ENCODE results near the gene TBC1D16. TPM values are rescaled to one million over a fixed set of nuclear protein-coding genes. Genes with fewer than 3 reads are reported as not detected.

Gene TBC1D16
- total RNA-seq, 1 donor from 2014 or later = 23.7 TPM

DNA sequence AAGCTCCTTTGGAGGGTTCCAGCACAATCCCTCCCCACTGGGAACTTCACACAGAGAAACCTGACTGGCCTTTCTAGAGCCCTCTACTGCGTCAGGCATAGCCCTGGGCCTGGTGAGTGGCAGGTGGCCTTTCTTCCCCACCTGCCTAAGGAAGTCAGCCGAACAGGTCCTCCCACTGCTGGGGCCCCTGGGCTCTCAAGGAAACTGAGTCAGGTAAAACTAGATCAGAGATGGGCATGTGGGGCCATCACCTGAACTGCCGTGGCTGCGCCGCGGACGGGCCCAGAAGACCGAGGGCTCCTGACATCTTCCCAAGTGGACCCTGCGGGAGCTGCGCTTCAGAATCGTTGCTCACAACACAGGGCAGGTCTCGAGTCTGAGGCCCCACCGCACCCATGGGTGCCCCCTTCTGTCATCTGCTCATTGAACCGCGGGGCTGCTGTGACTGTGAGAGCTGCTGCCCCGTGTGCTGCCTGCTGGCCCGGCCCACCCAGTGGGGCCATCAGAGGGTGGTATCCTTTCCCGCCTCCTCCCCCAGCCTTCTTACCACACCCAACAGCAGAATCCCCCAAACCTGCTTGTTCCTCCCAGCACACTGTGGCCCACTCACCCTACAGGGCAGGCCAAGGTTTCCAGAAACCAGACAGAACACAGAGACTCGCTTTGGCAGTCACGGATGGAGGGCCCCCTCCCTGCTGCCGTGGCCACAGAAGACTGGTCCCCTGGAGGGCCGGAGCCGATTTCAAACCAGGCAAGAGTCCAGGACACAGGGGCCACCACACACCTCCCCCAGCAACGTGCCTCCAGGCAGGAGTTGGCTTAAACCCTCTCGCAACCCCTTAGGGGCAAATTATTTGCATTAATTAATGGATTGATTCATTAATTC lies 81.1 kb downstream of the TBC1D16 start:
- Histone ChIP-seq H3K27me3 (ENCODE audit: control insufficient read depth, insufficient read depth, low read length) (no peaks in the 10 kb centered on the region), H3K36me3 (ENCODE audit: control insufficient read depth, insufficient read depth, low read length) (peaks cover 2% of the 10 kb centered on the region), H3K4me3 (ENCODE audit: low read depth, low read length) (no peak overlapping the region)
- TF ChIP-seq, protein P1, sequence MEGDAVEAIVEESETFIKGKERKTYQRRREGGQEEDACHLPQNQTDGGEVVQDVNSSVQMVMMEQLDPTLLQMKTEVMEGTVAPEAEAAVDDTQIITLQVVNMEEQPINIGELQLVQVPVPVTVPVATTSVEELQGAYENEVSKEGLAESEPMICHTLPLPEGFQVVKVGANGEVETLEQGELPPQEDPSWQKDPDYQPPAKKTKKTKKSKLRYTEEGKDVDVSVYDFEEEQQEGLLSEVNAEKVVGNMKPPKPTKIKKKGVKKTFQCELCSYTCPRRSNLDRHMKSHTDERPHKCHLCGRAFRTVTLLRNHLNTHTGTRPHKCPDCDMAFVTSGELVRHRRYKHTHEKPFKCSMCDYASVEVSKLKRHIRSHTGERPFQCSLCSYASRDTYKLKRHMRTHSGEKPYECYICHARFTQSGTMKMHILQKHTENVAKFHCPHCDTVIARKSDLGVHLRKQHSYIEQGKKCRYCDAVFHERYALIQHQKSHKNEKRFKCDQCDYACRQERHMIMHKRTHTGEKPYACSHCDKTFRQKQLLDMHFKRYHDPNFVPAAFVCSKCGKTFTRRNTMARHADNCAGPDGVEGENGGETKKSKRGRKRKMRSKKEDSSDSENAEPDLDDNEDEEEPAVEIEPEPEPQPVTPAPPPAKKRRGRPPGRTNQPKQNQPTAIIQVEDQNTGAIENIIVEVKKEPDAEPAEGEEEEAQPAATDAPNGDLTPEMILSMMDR (IDR thresholded peaks at IDR 0.05; ENCODE audit: insufficient read depth, low read length, severe bottlenecking) = no peak
- DNase-seq (ENCODE audit: low read depth) (no peak), FAIRE-seq (no peak)

DNA sequence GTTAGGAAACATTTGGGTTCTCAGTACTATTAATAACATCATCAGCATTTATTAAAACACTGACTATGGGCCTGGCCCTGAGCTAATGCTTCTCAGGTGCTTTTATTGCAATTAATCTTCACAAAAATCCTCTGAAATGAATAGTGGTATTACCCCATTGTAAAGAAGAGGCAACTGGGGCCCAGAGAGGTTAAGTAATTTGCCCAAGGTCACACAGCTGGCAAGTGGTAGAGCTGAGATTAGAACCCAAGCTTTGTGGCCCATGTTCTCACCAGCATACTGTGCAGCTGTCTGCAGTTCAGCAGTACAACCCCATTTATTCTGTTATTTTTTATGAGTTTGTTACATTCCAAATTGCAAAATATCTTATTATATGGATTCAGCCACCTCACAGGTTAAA lies 82.3 kb downstream of the TBC1D16 start:
- DNase-seq (ENCODE audit: low read depth) (no peak), FAIRE-seq (no peak)
- Histone ChIP-seq H3K4me3 (ENCODE audit: low read depth, low read length) (no peak overlapping the region), H3K36me3 (ENCODE audit: control insufficient read depth, insufficient read depth, low read length) (peaks cover 3% of the 10 kb centered on the region), H3K27me3 (ENCODE audit: control insufficient read depth, insufficient read depth, low read length) (no peaks in the 10 kb centered on the region)
- TF ChIP-seq, protein P1 (IDR thresholded peaks at IDR 0.05; ENCODE audit: insufficient read depth, low read length, severe bottlenecking) = no peak

DNA sequence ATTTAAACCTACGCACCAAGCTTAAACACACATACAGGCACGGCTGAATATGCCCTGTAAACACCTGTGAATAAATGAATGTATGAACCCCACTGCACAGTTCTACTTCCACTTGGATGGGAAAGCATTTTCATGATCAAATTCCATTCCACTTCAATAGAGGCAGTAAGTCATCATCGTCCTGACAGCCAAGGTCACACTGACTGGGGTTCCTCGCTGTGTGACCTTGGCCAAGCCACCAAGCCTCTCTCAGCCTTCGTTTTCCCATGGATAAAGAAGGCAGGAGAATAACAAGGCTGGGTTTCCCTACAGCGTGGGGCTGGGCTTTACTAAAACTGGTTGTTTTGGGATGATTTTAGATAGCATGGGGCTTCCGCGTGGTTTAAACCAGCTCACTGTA lies 82.8 kb downstream of the TBC1D16 start:
- H3K36me3 ChIP-seq (ENCODE audit: control insufficient read depth, insufficient read depth, low read length) = peaks cover 3% of the 10 kb centered on the region
- no peaks in the 10 kb centered on the region for H3K27me3 ChIP-seq (ENCODE audit: control insufficient read depth, insufficient read depth, low read length)
- DNase-seq (ENCODE audit: low read depth) = no peak
- H3K4me3 ChIP-seq (ENCODE audit: low read depth, low read length) = no peak overlapping the region
- FAIRE-seq = no peak
- TF ChIP-seq, protein P1 (IDR thresholded peaks at IDR 0.05; ENCODE audit: insufficient read depth, low read length, severe bottlenecking) = no peak

DNA sequence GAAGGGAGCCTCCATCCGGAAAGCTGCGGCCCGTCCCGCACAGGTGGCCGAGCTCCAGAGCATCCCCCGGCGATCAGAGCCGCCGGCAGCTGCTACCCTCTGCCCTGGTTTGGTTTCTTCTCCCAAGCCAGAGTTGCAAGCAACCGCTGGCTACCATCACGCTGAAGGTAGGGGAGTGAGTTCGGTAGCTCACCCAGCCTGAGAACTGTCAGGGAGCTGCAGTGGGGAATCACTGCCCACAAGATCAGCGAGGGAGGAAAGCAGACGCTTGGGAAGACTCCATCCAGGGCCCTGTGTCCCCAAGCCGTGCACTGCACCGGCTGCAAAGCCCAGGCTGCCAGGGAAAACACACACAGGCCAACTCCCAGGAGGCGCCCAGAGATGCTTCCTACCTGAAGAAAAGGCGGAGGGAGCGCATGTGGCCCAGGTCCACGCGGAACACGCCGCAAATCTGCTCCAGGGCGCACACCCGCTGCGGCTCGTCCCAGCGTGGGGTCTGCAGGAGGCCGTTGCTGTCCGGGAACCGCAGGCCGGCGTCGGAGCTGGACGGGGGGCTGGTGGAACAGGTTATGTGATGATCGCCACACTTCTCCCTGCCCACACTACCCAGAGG lies 83.3 kb downstream of the TBC1D16 start:
- Histone ChIP-seq H3K36me3 (ENCODE audit: control insufficient read depth, insufficient read depth, low read length) (peaks cover 3% of the 10 kb centered on the region), H3K4me3 (ENCODE audit: low read depth, low read length) (no peak overlapping the region), H3K27me3 (ENCODE audit: control insufficient read depth, insufficient read depth, low read length) (no peaks in the 10 kb centered on the region)
- DNase-seq (ENCODE audit: low read depth) (no peak), FAIRE-seq (no peak)
- TF ChIP-seq, protein P1 (IDR thresholded peaks at IDR 0.05; ENCODE audit: insufficient read depth, low read length, severe bottlenecking) = no peak

DNA sequence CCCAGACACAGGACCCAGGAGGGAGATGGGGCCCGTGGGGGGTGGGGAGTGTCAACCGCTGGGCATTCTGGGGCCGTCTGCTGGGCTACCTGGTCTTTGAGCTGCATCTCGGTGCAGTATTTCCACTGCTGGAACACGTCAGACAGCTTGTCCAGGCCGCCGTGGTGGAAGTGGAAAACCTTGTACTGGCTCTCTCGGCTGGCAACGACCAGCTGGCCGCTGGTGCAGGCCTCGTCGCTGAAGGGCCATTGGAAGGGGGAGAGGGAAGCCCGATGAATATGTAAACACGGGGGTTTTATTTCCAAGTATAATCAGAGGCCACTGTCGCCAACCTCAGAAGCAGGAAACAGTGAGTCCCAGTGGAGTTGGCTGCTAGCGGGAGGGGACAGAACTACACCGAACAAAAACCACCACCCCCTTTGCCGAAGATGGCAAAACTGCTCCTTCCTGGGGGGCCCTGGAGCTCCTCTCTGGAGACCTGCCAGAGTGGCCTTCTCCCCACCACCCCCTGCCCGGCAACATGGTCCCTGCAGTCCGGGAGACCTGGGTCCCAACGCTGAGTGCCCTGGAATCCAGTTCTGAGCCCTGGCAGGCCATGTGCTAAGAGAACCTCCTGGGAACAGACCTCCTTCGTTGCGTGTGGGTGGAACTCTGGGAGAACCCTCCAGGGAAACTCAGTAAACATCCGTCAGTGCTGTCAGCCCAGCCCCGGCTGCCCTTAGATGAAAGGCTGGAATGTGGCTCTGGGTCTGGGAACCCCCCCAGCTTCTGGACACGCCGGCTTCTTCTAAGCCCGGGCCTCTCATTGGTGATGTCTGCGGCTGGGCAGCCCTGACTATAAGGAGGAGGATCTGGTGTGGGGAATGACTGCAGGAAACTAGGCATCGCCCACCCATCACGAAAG lies 84.1 kb downstream of the TBC1D16 start:
- Histone ChIP-seq H3K27me3 (ENCODE audit: control insufficient read depth, insufficient read depth, low read length) (no peaks in the 10 kb centered on the region), H3K36me3 (ENCODE audit: control insufficient read depth, insufficient read depth, low read length) (peaks cover 3% of the 10 kb centered on the region), H3K4me3 (ENCODE audit: low read depth, low read length) (no peak overlapping the region)
- DNase-seq (ENCODE audit: low read depth) = no peak
- TF ChIP-seq, protein P1 (IDR thresholded peaks at IDR 0.05; ENCODE audit: insufficient read depth, low read length, severe bottlenecking) = no peak
- no peak for FAIRE-seq

Measured in bronchial epithelial cell (primary cell).